Stimulated activated CD4-positive, alpha-beta T cell treated with anti-CD3 and anti-CD28 coated beads, Interleukin-15, amount 100 ng/mL, for 48 hours (primary cell): ENCODE measurements around the gene TTC23.

Source experiments
- DNase-seq, 2 donors: peaks; one replicate each; pipeline ENCODE4 v3.0.0-alpha.2; 2020; ENCODE audit warnings: low read depth in 2 of 2

Gene TTC23

DNA sequence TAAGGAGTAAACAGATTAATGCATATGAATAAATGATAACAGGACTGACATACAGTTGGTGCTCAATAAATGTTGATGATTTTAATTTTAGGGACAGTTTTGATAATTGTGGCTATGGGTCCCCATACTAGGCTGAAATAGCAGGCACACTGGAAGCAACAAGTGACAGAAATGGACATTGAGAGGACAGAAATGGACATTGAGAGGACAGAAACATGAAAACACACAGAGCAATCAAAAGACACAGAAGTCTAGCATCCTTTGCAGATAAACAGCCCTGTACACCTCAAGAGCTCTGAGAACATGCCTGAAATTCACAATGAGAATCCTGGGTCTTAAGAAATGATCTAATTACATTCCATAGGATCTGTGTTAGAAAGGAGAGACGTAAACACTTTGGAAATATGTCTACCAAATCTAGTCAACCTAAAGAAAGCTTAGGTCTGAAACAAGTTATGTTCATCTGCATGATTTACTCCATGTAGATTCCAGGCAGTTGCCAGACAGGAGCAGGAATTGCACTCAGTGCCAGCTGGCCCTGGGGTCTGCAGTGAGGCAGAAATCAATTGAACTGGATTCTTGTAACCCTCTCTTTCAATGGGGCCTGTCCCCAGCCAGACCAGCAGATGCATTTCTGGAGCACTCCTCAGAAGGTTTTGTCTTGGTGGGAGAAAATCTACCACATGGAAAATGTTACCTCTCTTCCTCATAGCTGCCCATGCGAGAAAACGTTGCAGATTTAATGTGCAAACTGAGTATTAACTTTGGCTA lies 84.2 kb downstream of the TTC23 start:
- no peak for DNase-seq

DNA sequence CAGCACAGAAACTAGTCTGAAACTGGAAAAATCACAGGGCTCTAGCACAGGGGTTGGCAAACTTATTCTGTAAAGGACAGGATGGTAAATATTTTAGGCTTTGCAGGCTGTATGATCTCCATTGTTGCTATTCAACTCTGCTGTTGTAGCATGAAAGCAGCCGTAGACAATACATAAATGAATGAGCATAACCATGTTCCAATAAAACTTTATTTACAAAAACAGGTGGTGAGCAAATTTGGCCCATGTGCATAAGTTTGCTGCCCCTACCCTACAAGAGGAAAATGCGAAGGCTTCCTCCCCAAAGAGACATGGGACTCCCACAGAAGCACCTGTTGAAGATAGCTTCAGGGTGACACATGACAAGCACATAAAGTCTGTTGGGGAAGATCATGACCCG lies 85.3 kb downstream of the TTC23 start:
- no peak for DNase-seq

GRCh38 chr15:99163271-99164062 lies 85.9 kb downstream of the TTC23 start:
- no peak for DNase-seq

GRCh38 chr15:99158626-99159412 lies 90.6 kb downstream of the TTC23 start:
- DNase-seq, result no peak

DNA sequence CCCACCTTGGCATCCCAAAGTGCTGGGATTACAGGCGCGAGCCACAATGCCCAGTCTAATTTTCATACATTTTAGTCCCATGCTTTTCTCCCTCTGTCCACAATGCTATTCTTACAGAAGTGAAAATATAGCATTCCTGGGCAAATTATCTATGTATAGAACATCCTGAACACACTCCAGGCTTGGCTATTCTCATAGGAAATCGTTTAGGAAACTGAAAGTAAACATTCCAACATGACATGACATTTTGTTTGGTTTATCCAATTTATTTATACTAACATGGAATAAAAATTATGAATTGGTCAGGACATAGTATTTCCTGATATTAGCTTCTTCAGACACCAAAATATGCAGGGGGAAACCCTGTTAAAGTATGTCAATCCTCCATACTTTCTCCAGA lies 91.9 kb downstream of the TTC23 start:
- DNase-seq, result no peak

- no peak for DNase-seq
These were observed 93.4 kb downstream of the TTC23 start for GRCh38 chr15:99155961-99156443.

DNA sequence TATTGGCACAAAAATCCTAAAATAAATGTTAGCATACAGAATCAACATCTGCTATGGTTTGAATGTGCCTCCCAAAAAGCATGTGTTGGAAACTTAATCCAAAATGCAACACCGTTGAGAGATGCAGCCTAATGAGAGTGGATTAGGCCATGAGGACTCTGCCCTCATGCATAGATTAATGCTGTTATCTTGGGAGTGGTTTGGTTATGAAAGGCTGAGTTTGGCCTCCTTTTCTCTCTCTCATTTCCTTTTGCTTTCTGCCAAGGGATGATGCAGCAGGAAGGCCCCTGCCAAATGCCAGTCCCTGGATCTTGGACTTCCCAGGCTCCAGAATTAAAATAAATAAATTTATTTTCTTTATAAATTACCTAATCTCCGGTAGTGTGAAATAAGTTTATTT lies 95.1 kb downstream of the TTC23 start:
- no peak for DNase-seq

- DNase-seq, result no peak
These were observed 96.3 kb downstream of the TTC23 start for GRCh38 chr15:99153026-99153535.

DNA sequence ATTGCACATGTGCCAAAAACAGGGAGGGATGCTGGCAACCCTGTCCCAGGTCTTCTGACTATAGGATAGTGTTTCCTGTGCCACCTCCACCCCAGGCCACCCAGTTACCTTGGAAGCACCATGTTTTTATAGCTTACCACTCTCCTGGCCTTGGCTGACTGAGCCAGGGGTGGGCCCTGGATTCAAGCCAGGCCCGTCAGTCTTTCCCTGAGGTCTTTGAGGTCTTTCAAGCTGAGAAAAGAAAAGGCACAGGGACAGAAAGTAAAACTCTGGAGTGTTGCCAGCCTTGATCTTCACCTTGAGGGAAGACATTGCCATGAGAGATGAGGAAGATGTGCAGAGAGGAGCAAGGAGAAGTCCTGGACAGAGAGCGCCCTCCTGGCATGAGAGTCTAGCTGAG lies 98.2 kb downstream of the TTC23 start:
- DNase-seq, result no peak

DNA sequence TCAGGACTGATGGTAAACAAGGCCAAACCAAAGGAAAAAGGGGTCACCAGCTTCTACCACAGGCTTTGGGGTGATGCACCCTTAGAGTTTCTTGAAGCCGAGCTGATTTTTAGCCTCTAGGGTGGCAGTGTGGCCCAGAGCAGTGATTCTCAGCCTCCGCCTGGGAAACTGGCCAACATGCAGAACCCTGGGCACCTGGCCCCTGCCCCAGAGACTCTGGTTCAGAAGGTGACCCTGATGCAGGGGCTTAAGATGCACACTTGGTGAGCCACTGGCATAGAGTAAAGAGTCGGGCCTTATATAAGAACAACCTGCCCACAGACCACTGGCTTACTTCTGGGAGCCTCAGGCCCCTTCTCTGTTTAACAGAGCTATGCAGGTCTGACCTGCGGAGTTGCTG lies 100.0 kb downstream of the TTC23 start:
- DNase-seq, result no peak

DNA sequence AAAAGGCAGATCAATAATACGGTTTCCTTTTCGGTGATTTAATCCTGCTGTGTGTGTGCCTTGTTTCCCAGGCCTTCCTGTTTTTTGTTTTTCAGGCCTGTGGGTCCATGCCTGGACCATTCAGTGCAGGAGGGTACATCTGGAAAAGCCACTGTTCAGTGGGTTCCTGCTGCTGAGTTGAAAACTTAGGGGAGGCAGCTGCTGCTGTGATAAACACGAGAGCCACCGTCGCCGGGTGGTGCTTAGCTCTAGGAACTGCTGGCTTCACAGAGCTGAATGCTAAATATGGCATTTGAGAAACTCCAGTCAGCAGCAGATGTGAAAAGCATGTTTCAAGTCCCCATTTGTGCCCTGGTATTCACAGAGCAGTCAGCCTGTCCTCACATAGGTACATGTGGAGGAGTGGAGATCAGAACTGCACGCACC lies 100.5 kb downstream of the TTC23 start:
- no peak for DNase-seq

GRCh38 chr15:99146661-99147060 lies 102.7 kb downstream of the TTC23 start:
- no peak for DNase-seq

GRCh38 chr15:99145778-99146177 lies 103.6 kb downstream of the TTC23 start:
- no peak for DNase-seq

DNA sequence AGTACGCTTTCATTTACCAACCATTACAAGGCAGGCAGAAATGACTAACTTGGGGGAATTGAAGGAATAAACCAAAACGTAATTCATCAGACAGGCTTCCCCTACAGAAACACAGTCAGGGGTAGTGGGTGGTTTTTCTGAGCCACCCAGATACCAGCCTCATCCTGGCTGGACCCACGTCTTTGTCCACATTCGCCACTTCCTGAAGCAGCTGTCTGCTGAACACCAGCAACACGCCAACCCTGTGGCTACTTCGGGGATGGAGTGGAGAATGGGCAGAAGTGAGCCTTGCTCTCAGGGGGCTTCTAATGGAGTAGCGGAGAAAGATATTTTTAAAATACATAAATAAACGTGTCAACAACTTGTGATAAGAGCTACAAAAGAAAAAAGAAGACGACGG lies 104.4 kb downstream of the TTC23 start:
- DNase-seq, result no peak

DNA sequence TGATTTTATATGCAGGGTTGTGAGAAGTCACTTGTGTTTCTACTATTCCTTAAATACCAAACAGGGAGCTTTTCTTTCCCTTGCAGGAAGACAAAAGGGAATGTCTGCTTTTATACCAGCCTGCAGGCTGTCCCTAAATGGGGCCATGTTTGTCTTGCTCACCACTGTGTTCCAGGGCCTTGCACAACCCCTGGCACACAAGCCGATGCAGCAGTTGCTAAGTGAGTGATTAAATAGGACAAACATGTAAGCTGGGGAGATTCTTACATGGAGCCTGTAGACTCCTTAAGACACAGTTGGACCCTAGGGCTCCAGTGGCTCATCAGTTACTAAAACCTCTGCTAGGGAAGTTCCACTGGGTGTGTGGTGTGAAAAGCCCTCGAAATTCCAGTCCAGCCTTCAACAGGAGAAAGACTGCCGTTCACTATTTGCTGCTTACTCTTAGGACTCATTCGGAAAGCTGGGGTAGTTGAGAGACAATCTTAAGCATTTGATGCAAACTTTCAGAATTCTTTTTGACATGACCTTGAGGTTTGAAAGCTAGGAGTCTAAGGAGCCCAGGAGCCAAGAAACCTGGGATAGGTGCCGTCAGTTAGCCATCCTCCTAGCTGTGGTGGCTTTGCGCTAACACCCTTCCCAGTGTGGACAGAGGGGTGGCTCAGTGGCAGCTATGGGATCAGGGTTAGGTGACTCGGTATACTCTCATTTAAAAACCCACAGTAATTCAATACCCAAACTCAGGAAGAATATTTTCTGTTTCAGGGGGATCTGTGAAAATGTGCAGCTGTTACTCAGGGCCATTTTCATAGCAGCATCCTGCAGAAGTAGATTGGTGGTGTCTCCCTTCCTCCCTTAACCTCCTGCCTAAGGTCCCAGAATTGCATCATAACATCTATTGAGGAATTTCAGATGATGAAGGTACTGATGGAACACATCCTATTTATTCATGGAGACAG lies 105.4 kb downstream of the TTC23 start:
- no peak for DNase-seq

DNA sequence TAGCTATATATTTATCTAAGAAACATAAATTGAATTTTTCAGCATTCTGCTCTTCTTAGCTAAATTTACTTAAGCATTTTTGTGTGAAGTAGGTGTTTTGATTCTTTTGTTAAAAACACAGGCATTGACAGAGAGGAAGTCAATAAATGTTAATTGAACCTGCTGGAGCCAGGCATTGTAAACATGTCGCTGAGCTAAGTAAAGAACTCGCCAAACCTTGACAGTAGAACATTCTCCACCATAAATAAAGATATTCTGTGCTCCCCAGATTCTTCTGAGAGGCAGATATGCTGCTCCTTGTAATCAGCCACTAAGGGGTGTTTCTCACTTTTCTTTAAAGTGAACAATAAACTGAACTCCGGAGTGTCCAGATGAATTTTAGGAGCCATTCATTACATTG lies 106.1 kb downstream of the TTC23 start:
- DNase-seq, result no peak

- DNase-seq, result no peak
These were observed 106.8 kb downstream of the TTC23 start for GRCh38 chr15:99142562-99142961.

- no peak for DNase-seq
These were observed 107.4 kb downstream of the TTC23 start for GRCh38 chr15:99141943-99142342.

- no peak for DNase-seq
These were observed 108.8 kb downstream of the TTC23 start for GRCh38 chr15:99140590-99140989.

GRCh38 chr15:99139276-99139675 lies 110.1 kb downstream of the TTC23 start:
- no peak for DNase-seq

DNA sequence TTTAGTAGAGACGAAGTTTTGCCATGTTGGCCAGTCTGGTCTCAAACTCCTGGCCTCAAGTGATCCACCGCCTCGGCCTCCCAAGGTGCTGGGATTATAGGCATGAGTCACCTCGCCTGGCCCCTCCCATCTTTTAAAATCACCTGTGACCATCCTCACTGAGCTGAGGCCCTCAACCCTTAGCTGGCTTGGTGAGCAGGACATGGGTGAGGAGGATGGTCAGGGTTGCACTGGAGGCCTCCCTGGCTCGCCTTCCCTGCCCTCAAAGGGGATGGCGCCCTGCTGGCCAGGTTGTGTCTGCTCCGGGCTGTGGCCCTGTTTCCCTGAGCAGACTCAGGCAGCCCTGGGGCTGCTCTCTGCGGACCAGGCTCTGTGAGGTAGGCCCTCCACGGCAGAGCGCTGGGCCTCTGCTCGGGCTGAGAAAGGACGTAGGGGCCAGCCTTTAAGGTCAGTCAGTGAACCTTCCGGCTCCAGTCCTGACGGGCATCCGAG lies 110.8 kb downstream of the TTC23 start:
- DNase-seq, result no peak
